Urinary bladder (tissue), 4 donors: Measurements from ENCODE around the gene ZFYVE28. TPM values are rescaled to one million over a fixed set of nuclear protein-coding genes. Genes with fewer than 3 reads are reported as not detected.

Source experiments
- DNase-seq: peaks from one replicate; pipeline ENCODE4 v3.0.0-alpha.2; 2015; ENCODE audit errors: extremely low spot score
- H3K27ac ChIP-seq: one replicate; pipeline ENCODE4 v1.5.1; 2013; ENCODE audit warnings: low read depth, mild to moderate bottlenecking, moderate library complexity
- H3K36me3 ChIP-seq: one replicate; pipeline ENCODE4 v1.6.1; 2013; ENCODE audit warnings: mild to moderate bottlenecking, moderate library complexity; ENCODE audit not compliant: insufficient read depth
- H3K4me1 ChIP-seq: one replicate; pipeline ENCODE4 v1.6.1; 2013; ENCODE audit warnings: mild to moderate bottlenecking, moderate library complexity; ENCODE audit not compliant: insufficient read depth
- H3K4me3 ChIP-seq: one replicate; pipeline ENCODE4 v1.5.1; 2013; ENCODE audit warnings: low read depth, low read length
- WGBS: extraction: QIAGEN DNeasy Blood & Tissue Kit; methylation state at CpG from one replicate; pipeline ENCODE4 v1.1.7; 2013; 5-methylcytosine and 5-hydroxymethylcytosine counted together
- polyA plus RNA-seq: library from polyadenylated mRNA; stranded (reverse); fragments of 200-250 nt; gene quantifications from one replicate; pipeline ENCODE4 v1.2.3, GENCODE V29; 2013
- total RNA-seq: library from RNA; depleted of rRNA; stranded (reverse); fragments of >200 nt; gene quantifications from one replicate; pipeline ENCODE4 v1.2.3, GENCODE V29; 2014
- donor health status: healthy with polysubstance abuse.
- donor health status: healthy.

Gene ZFYVE28
- total and polyA plus RNA-seq, 2 donors = 6.3 to 8.4 TPM

DNA sequence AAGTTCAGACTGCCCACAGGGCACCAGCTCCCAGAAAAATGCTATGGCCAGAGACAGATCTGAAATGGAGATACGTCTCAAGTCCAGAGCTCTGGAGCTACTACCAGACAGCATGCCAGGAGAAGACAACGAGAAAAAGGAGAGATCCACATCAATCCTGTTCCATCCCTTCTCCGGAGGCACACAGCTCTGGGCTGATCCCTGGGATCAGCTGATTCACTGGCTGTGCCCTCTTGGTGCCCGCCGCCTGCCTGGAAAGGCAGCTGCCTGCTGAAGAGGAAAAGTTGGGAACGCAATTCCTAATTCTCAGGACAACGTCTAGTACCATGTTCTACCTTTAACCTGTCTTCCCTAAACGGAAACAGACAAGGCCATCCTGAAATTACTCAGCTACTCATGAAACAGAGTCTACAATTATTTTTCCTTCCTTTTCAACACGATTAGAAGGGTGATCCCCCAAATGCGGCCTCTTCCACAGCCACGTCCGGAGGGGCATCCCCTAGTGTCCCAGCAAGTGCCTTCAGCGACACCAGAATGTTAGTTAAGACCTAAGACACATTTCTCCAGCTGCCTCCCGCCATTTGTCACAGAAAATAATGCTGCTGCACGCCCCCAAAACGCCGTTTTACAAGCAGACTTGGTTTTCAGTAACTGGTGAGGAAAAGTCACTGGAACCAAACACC, 2.4 kb downstream of the ZFYVE28 start:
- no peak for DNase-seq
- Histone ChIP-seq H3K27ac (no peak overlapping the region), H3K4me1 (no peaks in the 10 kb centered on the region), H3K36me3 (no peaks in the 10 kb centered on the region), H3K4me3 (no peak overlapping the region)
- 56% methylated on average over 17 of the region's 17 CpGs for WGBS

DNA sequence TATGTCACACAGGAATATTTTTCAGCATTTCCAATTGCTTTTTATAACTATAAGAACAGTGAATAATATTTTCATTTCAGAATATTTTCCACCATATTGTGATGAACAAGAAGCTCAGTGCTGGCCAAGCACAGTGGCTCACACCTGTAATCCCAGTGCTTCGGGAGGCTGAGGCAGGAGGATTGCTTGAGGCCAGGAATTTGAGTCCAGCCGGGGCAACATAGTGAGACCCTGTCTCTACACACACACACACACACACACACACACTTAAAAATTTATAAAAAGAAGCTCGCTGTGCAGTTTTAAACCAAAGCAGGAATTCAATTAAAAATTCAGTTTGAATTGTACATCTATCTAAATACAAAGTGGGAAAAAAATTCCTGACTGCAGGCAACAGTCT, 3.2 kb downstream of the ZFYVE28 start:
- H3K36me3 ChIP-seq = no peaks in the 10 kb centered on the region
- H3K4me1 ChIP-seq = no peaks in the 10 kb centered on the region
- H3K27ac ChIP-seq = no peak overlapping the region
- H3K4me3 ChIP-seq = no peak overlapping the region
- WGBS = 91% methylated on average over 3 of the region's 3 CpGs
- no peak for DNase-seq

DNA sequence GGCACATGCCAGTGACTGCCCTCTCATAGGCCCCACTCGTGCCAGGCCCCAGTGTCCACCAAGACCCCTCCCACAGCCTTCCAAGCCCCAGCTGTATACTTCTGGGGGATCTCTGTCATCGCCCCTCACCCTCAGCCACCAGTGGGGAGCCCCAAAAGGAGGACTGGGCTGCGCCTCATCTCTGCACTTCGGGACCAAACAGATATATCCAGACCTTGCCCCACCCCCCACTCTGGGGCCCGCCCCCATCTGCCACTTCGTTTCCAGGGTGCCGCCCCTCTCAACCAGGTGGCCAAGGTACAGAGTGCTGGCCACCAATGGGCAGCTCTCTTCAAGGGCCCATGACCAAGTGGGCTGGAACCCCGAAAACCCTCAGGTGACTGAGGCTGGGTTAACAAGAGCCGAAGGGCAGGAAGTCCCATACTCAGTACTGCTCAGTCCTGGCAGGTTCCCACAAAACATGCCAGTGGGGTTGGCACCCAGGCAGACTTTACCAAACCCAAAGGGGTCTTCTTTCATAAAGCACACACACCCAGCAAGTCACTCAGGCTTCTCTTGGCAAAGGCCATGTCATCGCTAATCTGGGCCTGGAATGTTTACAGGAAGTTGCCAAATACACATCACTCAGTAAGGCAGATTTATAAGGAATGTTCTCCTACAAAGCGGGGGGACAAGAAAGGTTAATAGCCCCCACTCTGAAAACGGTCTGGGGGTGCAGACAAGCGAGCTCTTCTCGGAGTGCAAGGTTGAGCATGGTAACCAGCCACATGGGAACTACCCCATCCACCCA, 4.4 kb downstream of the ZFYVE28 start:
- no peaks in the 10 kb centered on the region for H3K4me1 ChIP-seq
- H3K27ac ChIP-seq = peak overlapping the region; percentile 26

DNA sequence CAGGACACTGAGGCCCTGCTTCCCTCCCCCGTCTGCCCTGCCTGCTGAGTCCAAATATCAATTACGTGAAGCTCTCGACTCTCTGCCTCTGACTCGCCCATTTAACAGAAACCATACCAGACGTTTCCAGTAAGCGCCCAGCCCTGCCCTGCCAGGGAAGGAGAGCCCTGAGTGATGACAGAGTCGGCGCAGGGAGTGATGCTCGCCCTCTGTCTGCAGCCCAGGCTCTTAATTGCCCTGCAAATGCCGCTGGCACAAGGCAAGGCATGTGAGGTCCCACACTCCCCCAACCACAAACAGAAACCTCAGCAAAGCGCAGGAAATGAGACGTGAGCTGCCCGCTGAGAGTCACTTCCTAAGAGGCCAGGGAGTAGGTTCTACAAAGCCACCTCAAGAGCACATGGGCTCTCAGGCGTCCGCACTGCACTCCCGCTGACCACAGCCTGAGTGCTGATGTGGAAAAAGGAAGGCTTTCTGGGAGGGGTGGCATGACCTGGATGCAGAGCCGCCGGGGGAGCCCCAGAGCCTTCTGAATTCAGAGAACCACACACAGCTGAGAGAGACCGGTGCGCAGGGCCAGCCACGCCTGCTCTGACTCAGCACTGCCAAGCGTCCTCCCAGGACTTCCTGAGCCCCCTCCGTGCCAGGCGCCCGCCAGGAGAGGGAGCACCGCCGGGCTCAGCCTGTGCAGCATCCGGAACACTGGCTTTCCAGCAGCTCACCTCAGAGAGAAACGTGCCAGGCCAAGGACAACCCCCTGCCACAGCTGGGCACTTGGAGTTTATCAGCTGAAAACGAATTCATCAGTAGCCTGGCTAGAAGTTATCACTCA, 5.3 kb downstream of the ZFYVE28 start:
- H3K36me3 ChIP-seq = no peaks in the 10 kb centered on the region
- no peak overlapping the region for H3K27ac ChIP-seq
- no peak for DNase-seq
- H3K4me1 ChIP-seq = no peaks in the 10 kb centered on the region
- no peak overlapping the region for H3K4me3 ChIP-seq
- WGBS = 7% methylated on average over 30 of the region's 30 CpGs

More for the DNA sequence above, 4.4 kb downstream of the ZFYVE28 start:
- Histone ChIP-seq H3K4me3 (no peak overlapping the region), H3K36me3 (no peaks in the 10 kb centered on the region)
- DNase-seq = no peak
- WGBS = 60% methylated on average over 14 of the region's 14 CpGs

DNA sequence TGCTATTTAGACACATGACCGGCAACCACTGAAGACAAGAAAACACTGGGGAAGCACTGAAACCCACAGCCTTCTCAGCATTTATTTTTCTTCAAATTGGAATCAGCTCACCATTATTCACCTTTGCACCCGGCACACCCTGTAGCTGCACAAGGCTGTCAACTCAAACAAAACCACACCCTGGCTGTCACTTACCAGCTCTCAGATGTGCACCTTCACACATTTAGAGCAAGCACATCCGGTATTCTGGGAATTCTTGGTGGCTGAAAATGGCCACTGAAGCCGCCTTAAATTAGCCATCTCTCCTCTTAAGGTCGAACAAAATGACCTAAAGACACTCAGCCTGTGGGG, 5.9 kb downstream of the ZFYVE28 start:
- H3K27ac ChIP-seq = no peak overlapping the region
- no peak for DNase-seq
- H3K4me3 ChIP-seq = no peak overlapping the region
- no peaks in the 10 kb centered on the region for H3K36me3 ChIP-seq
- WGBS = 48% methylated on average over 5 of the region's 5 CpGs
- H3K4me1 ChIP-seq = no peaks in the 10 kb centered on the region

DNA sequence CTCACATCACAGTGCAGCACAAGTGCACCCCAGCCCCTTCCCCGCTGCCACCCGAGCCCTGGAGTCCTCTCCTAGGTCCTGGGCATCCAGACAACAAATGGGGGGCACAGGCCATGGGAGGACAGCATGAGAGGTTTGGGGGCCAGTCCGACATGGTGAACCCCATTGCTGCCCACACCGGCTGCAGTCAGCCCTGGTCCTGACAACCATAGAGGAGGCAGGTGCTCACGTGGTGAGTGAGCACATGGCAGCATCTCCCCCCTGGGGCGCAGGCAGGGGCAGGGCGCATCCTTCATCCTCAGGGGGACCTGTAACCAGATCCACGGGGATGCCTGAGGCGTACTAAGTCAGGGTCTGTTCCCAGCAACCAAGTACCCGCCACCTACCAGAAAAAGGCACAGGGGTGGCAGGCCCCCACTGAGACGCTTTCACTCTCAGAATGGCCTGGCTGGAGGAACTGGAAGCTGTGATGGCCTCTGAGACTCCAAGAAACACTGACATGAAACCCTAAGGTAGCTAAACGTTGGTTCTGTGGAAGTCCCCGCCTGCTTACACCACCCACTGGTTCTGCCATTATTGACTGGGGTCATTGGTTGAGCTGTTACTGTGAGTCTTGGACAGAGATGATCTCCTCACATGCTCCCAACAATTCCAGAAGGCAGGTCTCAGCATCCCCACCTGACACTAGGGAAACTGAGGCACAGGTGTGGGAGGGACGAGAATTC, 6.5 kb downstream of the ZFYVE28 start:
- Histone ChIP-seq H3K4me3 (no peak overlapping the region), H3K36me3 (no peaks in the 10 kb centered on the region), H3K4me1 (no peaks in the 10 kb centered on the region), H3K27ac (no peak overlapping the region)
- WGBS = 81% methylated on average over 14 of the region's 14 CpGs
- DNase-seq = no peak

DNA sequence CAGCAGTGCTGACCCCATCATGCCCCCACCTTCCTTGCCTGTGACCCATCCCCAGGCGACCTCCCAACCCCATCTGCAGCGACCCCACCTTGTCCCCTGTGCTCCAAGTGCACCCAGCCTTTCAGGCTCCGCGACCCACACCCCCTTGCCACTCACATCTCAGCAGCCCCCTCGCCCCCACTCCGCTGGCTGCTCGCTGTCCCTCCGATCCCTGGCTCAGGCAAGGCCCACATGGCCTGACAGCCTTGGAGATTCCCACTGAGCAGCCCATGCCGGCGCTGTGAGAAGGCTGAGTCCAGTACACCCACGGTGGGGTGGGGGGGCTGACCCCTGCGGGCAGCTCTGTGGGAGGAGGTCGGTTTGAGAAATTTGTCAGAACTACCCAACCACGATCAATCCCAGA, 9.1 kb downstream of the ZFYVE28 start:
- H3K36me3 ChIP-seq = no peaks in the 10 kb centered on the region
- H3K27ac ChIP-seq = no peak overlapping the region
- 83% methylated on average over 14 of the region's 14 CpGs for whole genome bisulfite sequencing
- H3K4me1 ChIP-seq = no peaks in the 10 kb centered on the region
- H3K4me3 ChIP-seq = no peak overlapping the region
- no peak for DNase-seq

DNA sequence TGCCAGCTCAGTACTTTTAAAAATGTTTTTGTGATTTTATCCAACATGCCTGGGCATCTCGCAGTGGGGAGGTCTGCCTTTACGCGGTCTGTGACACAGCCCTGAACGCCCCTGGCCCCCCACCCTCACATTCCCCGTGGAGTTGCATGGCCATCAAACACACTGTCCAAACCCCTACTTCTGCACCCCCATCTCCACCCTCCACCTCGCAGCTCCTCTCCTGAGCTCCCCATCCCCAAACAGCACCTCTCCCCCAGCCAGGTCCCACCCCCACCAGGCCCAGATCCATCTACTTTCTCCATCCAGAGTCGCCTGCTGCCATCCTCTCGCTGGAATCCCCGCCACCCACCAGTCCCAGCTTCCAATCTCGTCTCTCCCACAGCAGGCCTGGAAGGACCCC, 9.5 kb downstream of the ZFYVE28 start:
- WGBS = 87% methylated on average over 10 of the region's 10 CpGs
- H3K36me3 ChIP-seq = no peaks in the 10 kb centered on the region
- no peak for DNase-seq

DNA sequence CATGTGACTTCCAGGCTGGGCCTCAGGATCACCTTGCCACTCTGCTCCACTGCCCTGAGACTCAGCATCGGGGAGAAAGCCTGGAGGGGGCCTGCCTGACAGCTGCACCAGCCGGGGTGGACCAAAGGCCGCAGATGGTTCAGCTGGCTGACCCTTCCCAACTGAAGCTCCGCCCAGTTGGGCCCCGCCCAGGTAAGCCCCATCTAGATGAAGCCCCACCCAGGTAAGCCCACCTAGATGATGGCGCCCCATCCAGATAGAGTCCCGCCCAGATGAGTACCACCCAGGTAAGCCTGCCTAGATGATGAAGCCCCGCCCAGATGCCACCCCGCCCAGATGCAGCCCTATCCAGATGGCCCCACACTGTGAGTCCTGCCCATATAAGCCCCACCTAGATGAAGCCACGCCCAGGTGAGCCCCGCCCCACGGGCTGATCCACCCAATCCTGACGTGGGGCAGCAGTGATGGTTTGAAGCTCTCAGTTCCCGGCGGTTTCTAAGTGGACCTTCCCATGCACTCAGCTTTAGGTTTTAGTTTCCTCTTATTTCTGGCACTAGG, 10.0 kb downstream of the ZFYVE28 start:
- Histone ChIP-seq H3K4me3 (no peak overlapping the region), H3K36me3 (no peaks in the 10 kb centered on the region), H3K27ac (no peak overlapping the region), H3K4me1 (no peaks in the 10 kb centered on the region)
- DNase-seq = no peak
- WGBS = 82% methylated on average over 15 of the region's 15 CpGs

More for the DNA sequence above, 9.5 kb downstream of the ZFYVE28 start:
- H3K27ac ChIP-seq = no peak overlapping the region
- H3K4me3 ChIP-seq = no peak overlapping the region
- H3K4me1 ChIP-seq = no peaks in the 10 kb centered on the region

DNA sequence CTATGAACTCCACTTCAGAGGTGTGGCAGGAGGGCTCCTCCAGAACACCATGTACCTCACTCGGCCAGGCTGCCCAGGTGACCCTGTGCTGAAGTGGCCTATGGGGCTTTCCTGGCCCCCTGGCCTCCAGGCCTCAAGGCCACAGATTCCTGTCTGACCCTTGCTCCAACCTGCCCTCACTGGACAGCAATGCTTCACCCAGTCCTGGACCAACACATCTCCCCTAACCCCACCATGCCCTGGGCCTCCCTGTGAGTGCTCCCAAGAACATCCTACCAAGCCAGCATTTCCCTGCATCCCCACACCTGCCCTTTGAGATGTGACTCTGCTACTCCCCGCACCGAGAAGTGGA, 10.5 kb downstream of the ZFYVE28 start:
- H3K27ac ChIP-seq = no peak overlapping the region
- no peaks in the 10 kb centered on the region for H3K4me1 ChIP-seq
- no peak overlapping the region for H3K4me3 ChIP-seq
- 92% methylated on average over 3 of the region's 3 CpGs for WGBS
- no peaks in the 10 kb centered on the region for H3K36me3 ChIP-seq
- no peak for DNase-seq

DNA sequence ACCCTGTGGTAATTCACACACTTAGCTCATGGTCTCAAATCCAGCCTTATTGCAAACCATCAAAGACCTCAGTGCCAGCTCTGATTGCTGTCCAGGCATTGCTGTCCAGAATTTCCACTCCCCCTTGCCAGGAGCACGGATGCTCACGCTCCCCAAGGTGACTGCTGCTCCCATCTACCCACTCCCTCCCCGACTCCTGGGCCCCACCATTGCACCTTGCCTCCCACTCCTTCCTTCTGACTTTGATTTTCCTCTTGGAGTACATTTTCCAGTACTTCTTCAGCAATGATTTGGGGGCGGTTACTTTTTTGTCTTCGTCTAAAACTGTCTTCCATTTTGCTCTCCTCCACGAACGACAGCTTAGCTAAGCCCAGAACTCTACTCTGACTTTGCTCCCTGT, 11.5 kb downstream of the ZFYVE28 start:
- no peak overlapping the region for H3K4me3 ChIP-seq
- no peak for DNase-seq
- H3K36me3 ChIP-seq = no peaks in the 10 kb centered on the region
- no peaks in the 10 kb centered on the region for H3K4me1 ChIP-seq
- WGBS = 67% methylated on average over 7 of the region's 7 CpGs
- no peak overlapping the region for H3K27ac ChIP-seq

DNA sequence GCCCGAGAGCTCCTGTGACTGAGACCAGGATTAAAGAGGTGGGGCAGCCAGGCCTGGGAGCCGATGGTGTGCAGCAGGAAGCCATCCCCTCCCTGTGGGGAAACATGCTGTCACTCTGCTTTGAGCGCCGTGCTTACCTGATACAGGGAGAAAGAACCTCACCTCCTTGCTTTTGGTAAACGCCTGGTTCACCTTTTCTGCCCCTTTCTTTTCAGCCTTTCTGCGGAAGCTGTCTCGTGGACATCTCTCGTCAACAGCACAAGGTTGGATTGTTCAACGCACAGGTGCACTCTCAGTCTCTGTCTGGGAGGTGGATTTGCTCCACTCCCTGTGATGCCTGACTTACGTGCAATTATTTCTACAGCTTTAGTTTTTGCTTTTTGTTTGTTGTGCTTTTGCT, 12.0 kb downstream of the ZFYVE28 start:
- no peaks in the 10 kb centered on the region for H3K4me1 ChIP-seq
- no peak for DNase-seq
- H3K27ac ChIP-seq = no peak overlapping the region
- H3K36me3 ChIP-seq = no peaks in the 10 kb centered on the region
- H3K4me3 ChIP-seq = no peak overlapping the region
- WGBS = 76% methylated on average over 10 of the region's 10 CpGs

DNA sequence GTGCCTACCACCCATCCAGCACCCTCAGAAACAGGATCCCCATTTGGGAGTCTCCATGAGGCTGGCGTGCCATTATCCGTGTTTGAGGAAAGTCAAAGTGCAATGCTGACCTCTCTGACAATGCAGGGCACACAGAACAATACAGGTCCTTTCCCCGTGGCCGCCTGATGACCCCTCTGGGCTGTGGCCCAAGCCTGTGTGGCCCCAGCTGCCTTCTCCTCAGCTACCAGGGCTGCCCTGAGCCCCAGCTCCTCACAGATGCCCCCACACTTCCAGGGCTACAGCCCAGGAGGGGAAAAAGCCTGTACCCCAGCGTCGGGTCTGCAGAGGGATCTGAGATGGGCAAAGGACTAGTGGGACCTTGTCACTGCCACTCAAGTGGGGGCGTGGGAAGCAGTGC, 15.5 kb downstream of the ZFYVE28 start:
- Histone ChIP-seq H3K4me3 (no peak overlapping the region), H3K27ac (no peak overlapping the region), H3K36me3 (no peaks in the 10 kb centered on the region), H3K4me1 (no peaks in the 10 kb centered on the region)
- DNase-seq = no peak
- WGBS = 75% methylated on average over 7 of the region's 7 CpGs
